GM12873 (cell line): ENCODE data around the gene ATG16L2.
A peak's percentile ranks its signal among the peaks of the same experiment; 100 is the strongest.

Experiments used
- CTCF ChIP-seq: IDR thresholded peaks from 2 replicates; pipeline ENCODE4 v1.5.1; 2012; ENCODE audit warnings: low read depth, mild to moderate bottlenecking, moderate library complexity, low read length, control low read depth; ENCODE audit not compliant: insufficient read depth; ENCODE audit errors: missing control alignments

Gene ATG16L2

GRCh38 chr11:72821221-72821919 lies 7.2 kb downstream of the ATG16L2 start:
- no peak for TF ChIP-seq CTCF

- TF ChIP-seq CTCF = peak; percentile 17
These were observed 7.9 kb downstream of the ATG16L2 start for GRCh38 chr11:72821920-72822799.

- no peak for TF ChIP-seq CTCF
These were observed 9.0 kb downstream of the ATG16L2 start for GRCh38 chr11:72823105-72823804.

GRCh38 chr11:72824020-72824419 lies 9.8 kb downstream of the ATG16L2 start:
- no peak for TF ChIP-seq CTCF

- no peak for TF ChIP-seq CTCF
These were observed 10.7 kb downstream of the ATG16L2 start for GRCh38 chr11:72824811-72825505.

GRCh38 chr11:72825661-72826060 lies 11.4 kb downstream of the ATG16L2 start:
- no peak for TF ChIP-seq CTCF
